SK-N-MC (cell line): ENCODE results near the gene ZNF423.

Experiments
- DNase-seq: peaks from one replicate; pipeline ENCODE4 v3.0.0-alpha.2; 2011; ENCODE audit warnings: low read depth, low spot score
- H3K27ac ChIP-seq: fragments of 200-600 bp; sonication (generic); 2 replicates; pipeline ENCODE4 v1.5.1; 2016; ENCODE audit warnings: mixed run types
- H3K36me3 ChIP-seq: fragments of 200-600 bp; sonication (generic); 2 replicates; pipeline ENCODE4 v1.6.1; 2017; ENCODE audit warnings: antibody characterized with exemption, low read length, mixed read lengths; ENCODE audit not compliant: insufficient read depth
- H3K4me3 ChIP-seq: fragments of 200-600 bp; sonication (generic); 2 replicates; pipeline ENCODE4 v1.5.1; 2016
- H3K9ac ChIP-seq: fragments of 200-600 bp; sonication (generic); 2 replicates; pipeline ENCODE4 v1.8.0; 2017; ENCODE audit warnings: mixed run types, mixed read lengths; ENCODE audit not compliant: insufficient read length
- H3K9me3 ChIP-seq: fragments of 200-600 bp; sonication (generic); 2 replicates; pipeline ENCODE4 v1.6.1; 2017; ENCODE audit warnings: low read depth, mild to moderate bottlenecking, antibody characterized with exemption, low read length, moderate library complexity, mixed read lengths
- EZH2 ChIP-seq: fragments of 200-600 bp; sonication (generic); IDR thresholded peaks from one replicate; pipeline ENCODE4 v1.6.1; 2017; ENCODE audit warnings: antibody characterized with exemption
- FOXP2 ChIP-seq: optimal IDR thresholded peaks from 2 replicates; pipeline ENCODE3; 2011; ENCODE audit warnings: mild to moderate bottlenecking, moderate library complexity; ENCODE audit not compliant: insufficient read depth; ENCODE audit errors: extremely low read length, control extremely low read depth
- POLR2AphosphoS5 ChIP-seq: IDR thresholded peaks from 2 replicates; pipeline ENCODE4 v1.6.1; 2012; ENCODE audit warnings: mild to moderate bottlenecking, low read depth, low read length, borderline replicate concordance

The ZNF423 gene

DNA sequence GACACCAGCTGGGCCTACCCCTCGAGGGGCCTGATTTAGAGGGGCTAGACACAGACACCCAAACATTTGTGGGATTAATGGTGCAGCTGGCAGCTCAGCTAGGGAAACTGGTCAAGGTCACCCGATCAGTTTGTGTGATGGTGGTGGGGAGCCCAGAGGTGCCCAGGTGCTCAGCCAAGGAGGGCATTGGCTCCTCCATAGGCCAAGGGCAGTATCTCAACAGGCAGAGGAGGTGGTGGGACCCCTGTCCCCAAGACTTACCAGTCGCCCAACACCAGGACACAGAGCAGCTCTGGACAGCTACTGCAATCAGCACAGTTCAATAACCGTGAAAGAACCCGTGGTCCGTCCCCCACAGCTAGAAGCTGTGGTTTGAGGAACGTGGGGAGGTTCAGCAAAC, 361.4 kb downstream of the ZNF423 start:
- Histone ChIP-seq H3K36me3 (no peaks in the 10 kb centered on the region), H3K4me3 (no peak overlapping the region), H3K27ac (no peak overlapping the region), H3K9ac (no peak overlapping the region), H3K9me3 (no peaks in the 10 kb centered on the region)
- TF ChIP-seq EZH2 = no peak
- TF ChIP-seq FOXP2 = no peak
- TF ChIP-seq POLR2AphosphoS5 = no peak
- DNase-seq = no peak

DNA sequence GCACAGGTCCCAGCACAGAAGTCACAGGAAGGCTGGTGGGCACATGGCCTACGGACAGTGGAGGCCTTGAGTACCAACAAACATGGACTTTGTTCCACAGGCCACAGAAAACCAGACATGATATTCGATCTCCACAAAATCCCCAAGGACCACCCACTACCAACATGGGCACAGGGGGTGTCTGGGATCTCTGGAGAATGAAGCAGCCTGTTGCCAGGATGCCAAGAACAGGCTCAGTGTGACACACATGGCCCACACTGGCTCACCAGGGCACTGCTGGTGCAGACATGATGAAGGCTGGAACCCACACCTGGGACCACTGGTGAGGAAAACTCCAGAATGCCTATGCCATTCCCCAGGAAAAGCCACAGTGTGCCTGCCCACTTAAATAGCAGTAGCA, 362.1 kb downstream of the ZNF423 start:
- Histone ChIP-seq H3K27ac (no peak overlapping the region), H3K9me3 (no peaks in the 10 kb centered on the region), H3K9ac (no peak overlapping the region), H3K4me3 (no peak overlapping the region), H3K36me3 (no peaks in the 10 kb centered on the region)
- no peak for DNase-seq
- TF ChIP-seq POLR2AphosphoS5 = no peak
- TF ChIP-seq EZH2 = no peak
- TF ChIP-seq FOXP2 = no peak

DNA sequence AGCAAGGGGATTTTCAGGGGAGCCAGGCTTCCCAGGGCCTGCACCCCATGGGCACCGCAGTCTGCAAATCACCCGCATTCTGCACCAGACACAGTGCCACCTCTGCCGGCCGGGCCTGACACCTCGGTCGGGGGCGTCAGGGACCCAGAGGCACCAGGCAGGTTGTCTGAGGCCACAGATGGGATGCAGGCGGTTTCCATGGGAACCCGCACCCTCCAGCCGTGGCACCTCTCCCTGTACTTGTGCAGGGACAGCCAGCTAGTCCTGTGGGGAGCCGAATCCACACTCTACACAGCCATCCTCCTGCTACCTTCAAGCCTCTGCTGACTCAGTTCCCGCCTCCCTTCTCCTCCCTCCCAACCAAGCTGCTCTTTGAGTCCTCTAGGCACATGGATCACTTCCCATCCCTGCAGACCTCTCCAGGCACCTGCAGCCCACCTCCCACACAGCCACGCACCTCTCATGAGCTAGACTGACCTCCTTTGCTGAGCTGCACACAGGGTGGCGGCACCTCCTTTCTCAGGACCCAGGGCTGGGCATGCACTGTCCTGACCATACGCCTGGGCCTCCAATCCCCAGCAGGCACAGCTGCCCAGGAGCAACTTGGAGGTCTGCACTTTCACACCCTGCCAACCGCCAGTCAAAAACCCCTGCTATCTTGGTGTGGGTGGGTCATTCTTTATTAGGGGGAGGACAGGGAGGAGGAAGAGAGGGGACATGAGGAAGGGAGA, 362.9 kb downstream of the ZNF423 start:
- Histone ChIP-seq H3K9ac (no peak overlapping the region), H3K36me3 (no peaks in the 10 kb centered on the region), H3K27ac (no peak overlapping the region), H3K9me3 (no peaks in the 10 kb centered on the region), H3K4me3 (no peak overlapping the region)
- TF ChIP-seq POLR2AphosphoS5 = no peak
- no peak for TF ChIP-seq FOXP2
- no peak for TF ChIP-seq EZH2
- no peak for DNase-seq

DNA sequence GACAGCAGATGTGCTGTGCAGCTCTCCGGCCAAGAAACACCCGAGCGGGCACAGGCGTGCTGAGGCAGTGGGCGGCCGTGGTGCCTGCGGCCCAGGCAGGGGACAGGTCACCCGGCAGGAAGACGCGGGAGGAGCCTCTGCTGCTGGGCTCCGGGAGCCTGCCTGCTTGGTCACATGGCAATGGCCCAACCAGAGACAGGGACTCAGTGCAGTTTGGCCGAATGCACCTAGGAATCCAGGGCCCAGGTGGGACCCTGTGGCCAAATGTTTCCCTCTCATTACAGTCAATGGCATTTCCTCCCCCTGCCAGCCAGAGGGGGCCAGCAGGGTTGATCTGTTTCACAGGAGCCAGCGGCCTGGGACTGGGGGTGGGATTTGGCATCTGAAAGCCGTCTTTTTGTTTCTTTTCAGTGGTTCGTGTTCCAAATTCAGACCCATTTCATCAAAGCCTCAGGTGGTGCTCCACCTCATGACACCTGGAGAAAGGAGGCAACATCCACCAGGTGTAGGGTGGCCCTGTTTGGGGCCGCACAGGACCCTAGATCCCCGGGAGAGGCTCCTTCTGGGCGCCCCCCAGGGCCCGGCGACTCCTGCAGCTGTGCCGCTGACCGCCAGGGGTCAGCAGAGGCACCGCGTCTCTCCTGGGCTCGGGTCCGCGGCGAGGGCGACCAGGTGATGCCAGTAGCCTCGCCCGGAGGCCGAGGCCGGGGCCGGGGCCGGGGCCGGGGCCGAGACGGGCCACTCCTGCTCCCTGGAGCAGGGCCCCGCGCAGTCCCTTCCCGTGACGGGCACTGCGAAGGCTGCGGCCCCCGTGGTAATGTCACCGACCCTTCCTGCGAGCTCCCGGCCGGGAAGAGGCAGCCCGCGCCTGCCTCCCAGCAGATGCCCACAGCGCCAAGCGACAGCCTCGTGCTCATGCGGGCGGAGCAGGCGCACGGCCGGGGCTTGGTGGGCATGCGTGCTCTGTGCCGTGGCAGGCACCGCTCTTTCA, 363.8 kb downstream of the ZNF423 start:
- Histone ChIP-seq H3K36me3 (no peaks in the 10 kb centered on the region), H3K4me3 (no peak overlapping the region), H3K9ac (no peak overlapping the region), H3K27ac (no peak overlapping the region), H3K9me3 (no peaks in the 10 kb centered on the region)
- DNase-seq = no peak
- TF ChIP-seq EZH2 (no peak), POLR2AphosphoS5 (no peak), FOXP2 (no peak)

DNA sequence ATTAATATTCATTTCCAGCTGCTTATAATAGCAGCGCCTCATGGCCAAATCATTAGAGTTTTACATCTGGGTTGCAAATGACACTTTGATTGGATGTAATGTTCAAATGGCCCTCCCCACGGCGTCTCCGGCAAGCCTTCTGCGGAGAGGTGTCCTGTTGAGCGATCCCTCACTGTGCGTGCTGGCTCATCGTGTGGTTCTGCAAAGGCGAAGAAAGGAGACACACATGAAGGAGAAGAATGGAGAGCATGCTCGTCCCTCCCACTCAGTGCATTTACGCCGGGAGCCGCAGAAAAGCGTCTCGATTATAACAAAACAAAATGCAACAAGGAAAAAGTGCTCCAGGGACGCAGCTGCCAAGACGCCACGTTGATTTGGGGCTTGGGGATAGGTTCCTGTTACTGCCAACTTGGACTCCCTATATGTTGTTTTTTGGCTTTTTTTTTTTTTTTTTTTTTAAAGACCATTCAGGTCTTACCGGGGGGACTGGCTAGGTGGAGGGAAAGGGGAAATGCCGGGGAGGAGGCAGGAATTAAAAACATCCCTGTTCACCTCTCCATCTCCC, 364.7 kb downstream of the ZNF423 start:
- Histone ChIP-seq H3K27ac (0 out of 2 replicates have a peak overlapping the region, but pooled peaks have one; percentile 19), H3K9me3 (no peaks in the 10 kb centered on the region), H3K9ac (no peak overlapping the region), H3K4me3 (0 out of 2 replicates have a peak overlapping the region, but pooled peaks have one; percentile 30), H3K36me3 (no peaks in the 10 kb centered on the region)
- TF ChIP-seq EZH2 (no peak), POLR2AphosphoS5 (no peak), FOXP2 (no peak)
- DNase-seq = no peak

DNA sequence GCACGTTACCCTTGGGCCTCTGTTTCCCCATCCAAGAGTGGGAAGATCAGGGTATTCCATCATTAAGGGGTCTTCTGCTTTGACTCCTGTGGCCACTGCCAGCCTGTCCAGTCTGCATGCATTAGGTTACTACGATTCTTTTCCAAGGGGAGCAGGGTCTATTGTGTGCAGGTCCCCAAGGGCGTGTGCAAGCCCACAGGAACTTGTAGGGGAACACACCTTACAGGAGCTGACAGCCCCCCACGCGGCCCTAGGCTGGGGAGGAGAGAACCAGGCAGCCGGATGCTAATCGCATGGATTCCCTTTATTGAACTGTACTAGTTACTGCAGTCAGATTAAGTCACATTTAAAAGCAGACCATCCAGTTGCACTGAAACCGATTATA, 365.6 kb downstream of the ZNF423 start:
- H3K4me3 ChIP-seq = no peak overlapping the region
- no peak overlapping the region for H3K9ac ChIP-seq
- no peak overlapping the region for H3K27ac ChIP-seq
- H3K36me3 ChIP-seq = no peaks in the 10 kb centered on the region
- no peak for TF ChIP-seq POLR2AphosphoS5
- TF ChIP-seq FOXP2 = no peak
- no peak for TF ChIP-seq EZH2
- DNase-seq = no peak
- H3K9me3 ChIP-seq = no peaks in the 10 kb centered on the region

DNA sequence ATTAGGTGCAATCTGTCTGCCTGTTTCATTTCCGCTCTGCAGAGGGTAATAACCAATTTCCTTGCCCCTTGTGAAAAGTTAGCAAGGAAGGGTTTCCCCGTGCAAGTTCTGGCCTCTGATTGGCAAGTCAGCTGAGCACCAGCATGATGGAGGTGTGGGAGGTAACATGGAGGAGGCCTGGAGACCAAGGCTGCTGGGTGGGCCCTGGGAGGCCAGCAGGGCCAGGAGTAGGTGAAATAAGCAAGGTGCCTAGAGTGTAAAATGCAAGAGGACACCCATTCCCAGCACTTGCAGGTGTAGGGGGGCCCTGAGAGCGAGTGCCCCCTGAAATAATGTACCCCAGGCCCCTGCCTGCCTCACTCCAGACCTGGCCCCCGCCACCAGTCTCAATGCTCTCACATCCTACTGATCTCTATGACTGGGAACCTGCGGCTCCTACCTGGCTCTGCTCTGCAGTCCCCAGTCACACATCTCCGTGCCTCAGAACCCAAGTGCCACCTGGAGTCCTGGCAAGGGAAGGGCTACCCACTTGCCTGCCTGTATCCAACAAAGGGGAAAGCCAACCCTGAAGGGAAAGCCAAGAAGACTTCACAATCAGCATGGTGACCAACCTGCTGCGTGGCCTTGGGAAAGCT, 366.1 kb downstream of the ZNF423 start:
- H3K36me3 ChIP-seq = no peaks in the 10 kb centered on the region
- H3K9ac ChIP-seq = no peak overlapping the region
- no peaks in the 10 kb centered on the region for H3K9me3 ChIP-seq
- no peak for DNase-seq
- H3K27ac ChIP-seq = no peak overlapping the region
- no peak overlapping the region for H3K4me3 ChIP-seq
- no peak for TF ChIP-seq FOXP2
- no peak for TF ChIP-seq POLR2AphosphoS5
- TF ChIP-seq EZH2 = no peak
